HepG2 (cell line): ENCODE measurements around the gene MIB2. TPM values are rescaled to one million over a fixed set of nuclear protein-coding genes. Genes with fewer than 3 reads are reported as not detected.

Experiments
- ATAC-seq: fragments of 200-7000 bp; cut with Tn5 transposase; 3 replicates; pipeline ENCODE4 v1.9.1; 2020; ENCODE audit warnings: mild to moderate bottlenecking, moderate library complexity
- BruUV-seq: library from RNA; stranded (reverse); fragments of 400-500 nt; replicated peaks from 2 replicates; lab custom pipeline; 2021; lab: Mats Ljungman, UMichigan
- CTCF ChIA-PET: fragments of 300-600 bp; formaldehyde crosslinking; extraction: SDS; loops from one replicate; lab custom pipeline; 2021; ENCODE audit warnings: low total read pairs, inconsistent platforms, low intra/inter-chr PET ratio; lab: Yijun Ruan, JAX
- POLR2A ChIA-PET: fragments of 350-600 bp; sonication (Branson Sonifier 250); formaldehyde crosslinking; loops from one replicate; lab custom pipeline; 2020; ENCODE audit warnings: antibody characterized with exemption, inconsistent platforms; lab: Yijun Ruan, JAX
- DNase-seq: peaks from one replicate; pipeline ENCODE4 v3.0.0-alpha.2; 2015; ENCODE audit warnings: low spot score
- FAIRE-seq: peaks from 3 replicates; lab custom pipeline; 2011; peaks lifted over from hg19 to GRCh38; lab: Jason Lieb, UNC
- H2AFZ ChIP-seq: one replicate; pipeline ENCODE4 v1.6.1; 2011; ENCODE audit warnings: low read length, inconsistent platforms
- H3K27ac ChIP-seq: fragments of 300-600 bp; 3 replicates; pipeline ENCODE4 v1.8.0; 2011; ENCODE audit warnings: mixed run types, mild to moderate bottlenecking, mixed read lengths, low read length, inconsistent platforms; ENCODE audit not compliant: insufficient read depth; ENCODE audit errors: extremely low read length
- H3K27me3 ChIP-seq, 2 experiments: fragments of 200-600 bp in 1 of 2; 2 replicates in 1 of 2; 3 replicates in 1 of 2; pipeline versions ENCODE4 v1.6.0 to v1.8.0; 2011; ENCODE audit warnings: low read length in 2 of 2, mild to moderate bottlenecking in 2 of 2, moderate library complexity in 2 of 2, inconsistent platforms in 1 of 2; ENCODE audit not compliant: insufficient read depth in 2 of 2, control insufficient read depth in 1 of 2
- H3K36me3 ChIP-seq, 2 experiments: fragments of 200-600 bp in 1 of 2; replicated peaks in 1 of 2; 2 replicates in 1 of 2; 3 replicates in 1 of 2; pipeline versions ENCODE4 v1.5.1 to v1.8.0; 2011; ENCODE audit warnings: low read length in 2 of 2, inconsistent platforms in 1 of 2; ENCODE audit not compliant: insufficient read depth in 2 of 2, control insufficient read depth in 1 of 2
- H3K4me1 ChIP-seq: 2 replicates; pipeline ENCODE4 v1.5.1; 2012; ENCODE audit warnings: low read length, inconsistent platforms; ENCODE audit not compliant: insufficient read depth
- H3K4me2 ChIP-seq: 2 replicates; pipeline ENCODE4 v1.6.0; 2011; ENCODE audit warnings: low read depth, low read length, inconsistent platforms
- H3K4me3 ChIP-seq, 3 experiments: fragments of 200-600 bp in 1 of 3; sonication (generic), shearing (Covaris generic) in 1 of 3; replicated peaks in 1 of 3; 2 replicates each; pipeline ENCODE4 v1.5.1; 2011 to 2016; ENCODE audit warnings: low read length in 3 of 3, inconsistent platforms in 2 of 3, low read depth in 2 of 3, mild to moderate bottlenecking in 2 of 3, control low read depth in 1 of 3, mixed read lengths in 1 of 3; ENCODE audit not compliant: insufficient read depth in 1 of 3
- H3K79me2 ChIP-seq: one replicate; pipeline ENCODE4 v1.6.1; 2011; ENCODE audit warnings: low read length, inconsistent platforms; ENCODE audit not compliant: insufficient read depth
- H3K9ac ChIP-seq: 2 replicates; pipeline ENCODE4 v1.6.0; 2011; ENCODE audit warnings: mild to moderate bottlenecking, low read depth, low read length, inconsistent platforms; ENCODE audit not compliant: insufficient read depth
- H3K9me3 ChIP-seq: 2 replicates; pipeline ENCODE4 v1.5.1; 2012; ENCODE audit warnings: mild to moderate bottlenecking, low read length
- H4K20me1 ChIP-seq: 2 replicates; pipeline ENCODE4 v1.6.0; 2011; ENCODE audit warnings: inconsistent platforms, mild to moderate bottlenecking, low read length, moderate library complexity; ENCODE audit not compliant: insufficient read depth
- AHR ChIP-seq: IDR thresholded peaks from 2 replicates; pipeline ENCODE4 v1.6.1; 2018; ENCODE audit warnings: missing genetic modification reagents, missing compliant biosample characterization
- NCOA5 ChIP-seq: sonication (generic); formaldehyde crosslinking; IDR thresholded peaks from 2 replicates; pipeline ENCODE4 v1.4.0; 2020; ENCODE audit warnings: missing genetic modification reagents
- ZBTB49 ChIP-seq: sonication (generic); formaldehyde crosslinking; IDR thresholded peaks from 2 replicates; pipeline ENCODE4 v1.4.0; 2020; ENCODE audit warnings: missing genetic modification reagents, borderline replicate concordance
- ZNF512B ChIP-seq: sonication (generic); formaldehyde crosslinking; IDR thresholded peaks from 2 replicates; pipeline ENCODE4 v1.5.1; 2020; ENCODE audit warnings: missing genetic modification reagents, mild to moderate bottlenecking, borderline replicate concordance
- ZNF572 ChIP-seq: sonication (generic); formaldehyde crosslinking; IDR thresholded peaks from 2 replicates; pipeline ENCODE4 v1.5.1; 2020; ENCODE audit warnings: mild to moderate bottlenecking, missing genetic modification reagents
- ZSCAN12 ChIP-seq: sonication (generic); formaldehyde crosslinking; IDR thresholded peaks from 2 replicates; pipeline ENCODE4 v1.9.0; 2021; ENCODE audit warnings: mild to moderate bottlenecking, missing genetic modification reagents
- WGBS: methylation state at CpG from one replicate; pipeline ENCODE4 v1.1.6; 2017; ENCODE audit warnings: low lambda C conversion rate; 5-methylcytosine and 5-hydroxymethylcytosine counted together
- in situ Hi-C: cut with HindIII; loops from 2 replicates; pipeline ENCODE4 v1.10.0; 2017; ENCODE audit warnings: low pct_unique_long_range_greater_than_20kb; ENCODE audit not compliant: extremely low pct_ligation_motif_present
- intact Hi-C: fragments of 100-400 bp; cut with micrococcal nuclease; formaldehyde crosslinking; loops from one replicate; pipeline ENCODE4 v1.10.0; 2022; ENCODE audit not compliant: unreplicated experiment
- polyA plus RNA-seq, 8 experiments: library from polyadenylated mRNA; depleted of rRNA in 3 of 8; stranded (reverse) in 7 of 8; unstranded in 1 of 8; fragments of >200 nt; fragmentation: Illumina TruSeq in 4 of 8; extraction: Trizol in 4 of 8; gene quantifications; 2 replicates each; pipeline versions ENCODE4 v1.2.1 to v1.2.3, GENCODE V29; 2011 to 2016; ENCODE audit warnings: low read depth in 4 of 8, missing spikeins in 1 of 8, mixed read lengths in 1 of 8; ENCODE audit not compliant: insufficient read depth in 1 of 8
- total RNA-seq, 5 experiments: library from RNA; depleted of rRNA; stranded (reverse); fragments of >200 nt; fragmentation: Illumina TruSeq; extraction: Trizol; gene quantifications; 2 replicates each; pipeline ENCODE4 v1.2.3, GENCODE V29; 2016; ENCODE audit warnings: low read depth in 1 of 5

Gene MIB2
- total and polyA plus RNA-seq, 2 of the 13 experiments (the other 11 are each of a cell fraction or from before 2014, with no cell fraction given): 19.9 to 30.4 TPM

- in situ Hi-C loops (no loop called here), intact Hi-C loops (no loop called here)
- CTCF ChIA-PET: no interaction called here
- Histone ChIP-seq H3K9me3 (no peaks in the 10 kb centered on the region), H3K27ac (no peak overlapping the region), H3K27me3 (no peaks in the 10 kb centered on the region), H3K36me3 (peaks cover 1 to 4% of the 10 kb centered on the region in 2 experiments; a peak in 1 of 5 replicates), H3K4me3 (no peak overlapping the region), H3K9ac (no peak overlapping the region), H3K4me1 (no peaks in the 10 kb centered on the region), H3K4me2 (no peak overlapping the region), H3K79me2 (no peaks in the 10 kb centered on the region), H2AFZ (no peak overlapping the region), H4K20me1 (no peaks in the 10 kb centered on the region)
- no peak for FAIRE-seq
- no peak for ATAC-seq
- WGBS: 100% methylated on average over 12 of the region's 33 CpGs
- DNase-seq: no peak
- POLR2A ChIA-PET: no interaction called here
- TF ChIP-seq NCOA5 (CRISPR knock-in tag) (no peak), ZSCAN12 (CRISPR knock-in tag) (no peak), ZBTB49 (CRISPR knock-in tag) (no peak), ZNF572 (CRISPR knock-in tag) (no peak), ZNF512B (CRISPR knock-in tag) (no peak), AHR (CRISPR knock-in tag) (no peak)
- no TSS peak for BruUV-seq
These were observed 7.9 kb downstream of the MIB2 start for GRCh38 chr1:1623181-1623630.
